Measurements from ENCODE around the gene IRS1.

- TF ChIP-seq CTCF (IDR thresholded peaks at IDR 0.05) (no peak), POLR2A (IDR thresholded peaks at IDR 0.05) (no peak), POLR2AphosphoS5 (IDR thresholded peaks at IDR 0.05; ENCODE audit: insufficient read depth in 1 of 2, low read depth in 1 of 2) (no peak)
Measured at GRCh38 chr2:226845386-226846116, 45.9 kb upstream of the IRS1 start.

Data from vagina (tissue), 2 donors.